HG03045 (cell line): ENCODE results near the gene TTLL8.

ENCODE experiments used
- ATAC-seq: cut with Tn5 transposase; IDR thresholded peaks from one replicate; pipeline ENCODE4 v1.9.1; 2021; ENCODE audit warnings: mild to moderate bottlenecking, moderate library complexity; ENCODE audit not compliant: unreplicated experiment

TTLL8 gene

GRCh38 chr22:50062509-50063135 lies 4.5 kb upstream of the TTLL8 start:
- ATAC-seq, result no peak

GRCh38 chr22:50061824-50062355 lies 3.8 kb upstream of the TTLL8 start:
- ATAC-seq, result no peak

GRCh38 chr22:50061141-50061823 lies 3.2 kb upstream of the TTLL8 start:
- no peak for ATAC-seq

GRCh38 chr22:50060441-50061140 lies 2.5 kb upstream of the TTLL8 start:
- ATAC-seq, result no peak

- no peak for ATAC-seq
Observed at GRCh38 chr22:50059881-50060262, 1.8 kb upstream of the TTLL8 start.

- no peak for ATAC-seq
Observed at GRCh38 chr22:50058906-50059880, 1.1 kb upstream of the TTLL8 start.

- ATAC-seq, result no peak
Observed at GRCh38 chr22:50057278-50058060, 629 bp downstream of the TTLL8 start.

GRCh38 chr22:50056214-50056972 lies 1.7 kb downstream of the TTLL8 start:
- ATAC-seq, result no peak

GRCh38 chr22:50053861-50054260 lies 4.2 kb downstream of the TTLL8 start:
- ATAC-seq, result no peak

- ATAC-seq, result no peak
Observed at GRCh38 chr22:50051930-50052329, 6.2 kb downstream of the TTLL8 start.

GRCh38 chr22:50049299-50050195 lies 8.6 kb downstream of the TTLL8 start:
- ATAC-seq, result no peak

- no peak for ATAC-seq
Observed at GRCh38 chr22:50048836-50049235, 9.3 kb downstream of the TTLL8 start.

- ATAC-seq, result no peak
Observed at GRCh38 chr22:50048061-50048765, 9.9 kb downstream of the TTLL8 start.

- ATAC-seq, result no peak
Observed at GRCh38 chr22:50047346-50047745, 10.8 kb downstream of the TTLL8 start.

GRCh38 chr22:50046481-50047245 lies 11.4 kb downstream of the TTLL8 start:
- no peak for ATAC-seq

GRCh38 chr22:50046019-50046415 lies 12.1 kb downstream of the TTLL8 start:
- ATAC-seq, result no peak
